Fibroblast of the aortic adventitia (primary cell): ENCODE data around the gene ITGAE. TPM values are rescaled to one million over a fixed set of nuclear protein-coding genes. Genes with fewer than 3 reads are reported as not detected.
A peak's percentile ranks its signal among the peaks of the same experiment; 100 is the strongest.
"Not testable (repeated sequence)": the region's sequence is repeated elsewhere in the genome, so short reads cannot be mapped to it uniquely, and the experiment has no call there.

Experiments
- DNase-seq: peaks from one replicate; pipeline ENCODE4 v3.0.0-alpha.2; 2010; ENCODE audit warnings: low read depth
- H3K4me3 ChIP-seq: 2 replicates; pipeline ENCODE4 v1.5.1; 2011; ENCODE audit warnings: low read depth, mild to moderate bottlenecking, control low read depth, low read length, moderate library complexity
- CTCF ChIP-seq: IDR thresholded peaks from 2 replicates; pipeline ENCODE4 v1.5.1; 2011; ENCODE audit warnings: mild to moderate bottlenecking, low read length, control low read depth, inconsistent platforms; ENCODE audit not compliant: insufficient read depth
- total RNA-seq: library from RNA; depleted of rRNA; stranded (reverse); fragments of >200 nt; gene quantifications from 2 replicates; pipeline ENCODE4 v1.2.3, GENCODE V29; 2012; ENCODE audit warnings: low replicate concordance

ITGAE gene
- total RNA-seq, 1 donor = 37.4 TPM

- no peak for DNase-seq
- no peak overlapping the region for H3K4me3 ChIP-seq
- TF ChIP-seq CTCF = no peak
Observed at GRCh38 chr17:3795390-3796102, 5.4 kb downstream of the ITGAE start.

GRCh38 chr17:3794557-3795389 lies 6.2 kb downstream of the ITGAE start:
- no peak overlapping the region for H3K4me3 ChIP-seq
- no peak for TF ChIP-seq CTCF
- peak; percentile 14 for DNase-seq

- not testable (repeated sequence) for H3K4me3 ChIP-seq, DNase-seq
Observed at GRCh38 chr17:3794152-3794551, 6.8 kb downstream of the ITGAE start.

GRCh38 chr17:3793258-3793657 lies 7.7 kb downstream of the ITGAE start:
- not testable (repeated sequence) for H3K4me3 ChIP-seq, DNase-seq

- no peak for TF ChIP-seq CTCF
- DNase-seq = peak; percentile 38
Observed at GRCh38 chr17:3792481-3792880, 8.5 kb downstream of the ITGAE start.

GRCh38 chr17:3788200-3788599 lies 12.8 kb downstream of the ITGAE start:
- H3K4me3 ChIP-seq = no peak overlapping the region
- TF ChIP-seq CTCF = no peak
- no peak for DNase-seq

More at GRCh38 chr17:3792481-3792880, 8.5 kb downstream of the ITGAE start:
- H3K4me3 ChIP-seq = no peak overlapping the region

GRCh38 chr17:3785323-3785722 lies 15.7 kb downstream of the ITGAE start:
- not testable (repeated sequence) for H3K4me3 ChIP-seq

GRCh38 chr17:3782751-3783150 lies 18.2 kb downstream of the ITGAE start:
- H3K4me3 ChIP-seq = no peak overlapping the region
- no peak for TF ChIP-seq CTCF
- DNase-seq = no peak

More at GRCh38 chr17:3785323-3785722, 15.7 kb downstream of the ITGAE start:
- DNase-seq = not testable (repeated sequence)
